Spleen (tissue), 7 donors: Measurements from ENCODE around the gene VEGFB.

Experiments
- CTCF ChIP-seq, 11 experiments: fragments of 200-600 bp in 7 of 11; fragments of 450-650 bp in 4 of 11; sonication (generic) in 4 of 11; IDR thresholded peaks in 8 of 11; conservative IDR thresholded peaks in 3 of 11; 1 replicate in 7 of 11; 2 replicates in 4 of 11; pipeline versions ENCODE4 v1.4.0 to v1.8.0; 2016 to 2021; ENCODE audit warnings: antibody characterized with exemption in 11 of 11, inconsistent platforms in 4 of 11, mild to moderate bottlenecking in 1 of 11
- POLR2A ChIP-seq, 3 donors: fragments of 450-650 bp; IDR thresholded peaks; one replicate each; pipeline ENCODE4 v1.5.1; 2017; ENCODE audit warnings: antibody characterized with exemption in 3 of 3, mild to moderate bottlenecking in 1 of 3
- donor health status: DM: no; HTN: no; CAD: no; lungs with moderate emphysema.
- donor health status: DM: no; HTN: no; CAD: no.
- donor health status: DM: no; HTN: no; CAD: no.

- TF ChIP-seq CTCF (IDR thresholded peaks at IDR 0.05 in 8 of 11, conservative IDR thresholded peaks at IDR 0.05 in 3 of 11) (peak; percentile 65 to 91 (median 82)), POLR2A (IDR thresholded peaks at IDR 0.05) (no peak)
These were observed 29.9 kb upstream of the VEGFB start for GRCh38 chr11:64204464-64204989.
